Thoracic aorta (tissue), 2 donors: ENCODE results near the gene C11orf86. TPM values are rescaled to one million over a fixed set of nuclear protein-coding genes. Genes with fewer than 3 reads are reported as not detected.

Experiments used
- ATAC-seq: fragments of 150-250 bp; one replicate; pipeline ENCODE4 v1.8.0; 2017; ENCODE audit warnings: low read depth; ENCODE audit not compliant: insufficient number of reproducible peaks, low FRiP score
- DNase-seq: peaks from one replicate; pipeline ENCODE4 v3.0.0-alpha.2; 2020; ENCODE audit warnings: low spot score
- H3K27ac ChIP-seq, 2 donors: fragments of 200-600 bp; sonication (generic); 1 replicate in 1 of 2; 2 replicates in 1 of 2; pipeline ENCODE4 v1.5.1; 2016; ENCODE audit warnings: mild to moderate bottlenecking in 2 of 2, moderate library complexity in 2 of 2
- H3K27me3 ChIP-seq: fragments of 200-600 bp; sonication (generic); replicated peaks from 2 replicates; pipeline ENCODE4 v1.6.0; 2016; ENCODE audit warnings: mild to moderate bottlenecking; ENCODE audit not compliant: insufficient read depth
- H3K36me3 ChIP-seq: fragments of 200-600 bp; sonication (generic); one replicate; pipeline ENCODE4 v1.5.1; 2016
- H3K4me1 ChIP-seq, 2 donors: fragments of 200-600 bp; sonication (generic); 1 replicate in 1 of 2; 2 replicates in 1 of 2; pipeline versions ENCODE4 v1.5.1 to v1.6.0; 2016; ENCODE audit warnings: low read depth in 2 of 2, mild to moderate bottlenecking in 1 of 2; ENCODE audit not compliant: control insufficient read depth in 1 of 2
- H3K4me3 ChIP-seq: fragments of 200-600 bp; sonication (generic); 2 replicates; pipeline ENCODE4 v1.5.1; 2016; ENCODE audit warnings: mild to moderate bottlenecking
- H3K9me3 ChIP-seq: fragments of 200-600 bp; sonication (generic); 2 replicates; pipeline ENCODE4 v1.5.1; 2016
- CTCF ChIP-seq: fragments of 200-600 bp; sonication (generic); IDR thresholded peaks from one replicate; pipeline ENCODE4 v1.5.1; 2019; ENCODE audit warnings: antibody characterized with exemption
- total RNA-seq, 2 donors: library from RNA; depleted of rRNA; stranded (reverse); fragments of >200 nt; gene quantifications; one replicate each; pipeline versions ENCODE4 v1.1.0 to v1.2.3, GENCODE V29; 2016

Gene C11orf86
- total RNA-seq, 2 donors from 2014 or later: not detected

- Histone ChIP-seq H3K9me3 (no peaks in the 10 kb centered on the region), H3K4me1 (peaks cover 0 to 1% of the 10 kb centered on the region in 2 donors), H3K36me3 (no peaks in the 10 kb centered on the region), H3K27me3 (no peaks in the 10 kb centered on the region), H3K27ac (no peak overlapping the region), H3K4me3 (no peak overlapping the region)
- DNase-seq (no peak), ATAC-seq (no peak)
- TF ChIP-seq CTCF: no peak
Measured at GRCh38 chr11:66951927-66952337, 23.2 kb upstream of the C11orf86 start.

GRCh38 chr11:66953081-66953833 is 21.8 kb upstream of the C11orf86 start:
- Histone ChIP-seq H3K27me3 (no peaks in the 10 kb centered on the region), H3K4me3 (no peak overlapping the region), H3K27ac (no peak overlapping the region), H3K36me3 (no peaks in the 10 kb centered on the region), H3K4me1 (peaks cover 4 to 10% of the 10 kb centered on the region in 2 donors), H3K9me3 (no peaks in the 10 kb centered on the region)
- TF ChIP-seq CTCF: no peak
- DNase-seq (no peak), ATAC-seq (no peak)

- no peak overlapping the region for H3K4me3 ChIP-seq
- ATAC-seq: no peak
- H3K9me3 ChIP-seq: no peaks in the 10 kb centered on the region
- H3K36me3 ChIP-seq: no peaks in the 10 kb centered on the region
- H3K4me1 ChIP-seq: peaks cover 7 to 16% of the 10 kb centered on the region in 2 donors
- no peak for TF ChIP-seq CTCF
- no peaks in the 10 kb centered on the region for H3K27me3 ChIP-seq
- no peak for DNase-seq
- H3K27ac ChIP-seq: no peak overlapping the region
Measured at GRCh38 chr11:66956689-66957290, 18.3 kb upstream of the C11orf86 start.

- peak overlapping the region; percentile 10 to 43 for H3K27ac ChIP-seq
- peak overlapping the region; percentile 76 for H3K4me3 ChIP-seq
- H3K36me3 ChIP-seq: no peaks in the 10 kb centered on the region
- H3K4me1 ChIP-seq: peaks cover 7 to 16% of the 10 kb centered on the region in 2 donors
- H3K27me3 ChIP-seq: no peaks in the 10 kb centered on the region
- no peak for TF ChIP-seq CTCF
- H3K9me3 ChIP-seq: no peaks in the 10 kb centered on the region
- DNase-seq (no peak), ATAC-seq (no peak)
Measured at GRCh38 chr11:66957971-66958231, 17.2 kb upstream of the C11orf86 start.

GRCh38 chr11:66958232-66958955 is 16.7 kb upstream of the C11orf86 start, which contains the start of gene PC:
Gene PC, minus strand, starts transcription at chr11:66958383. Its CDS starts 86,224 bp downstream, at chr11:66872159.
- peak; percentile 98 for DNase-seq
- Histone ChIP-seq H3K4me3 (peak within 1 kb of the TSS; percentile 76), H3K4me1 (peaks cover 7 to 16% of the 10 kb centered on the region in 2 donors), H3K36me3 (no peaks in the 10 kb centered on the region), H3K27me3 (no peaks in the 10 kb centered on the region), H3K27ac (peak within 1 kb of the TSS; percentile 64 to 66), H3K9me3 (no peaks in the 10 kb centered on the region)
- ATAC-seq: peak; percentile 98
- TF ChIP-seq CTCF: no peak
